Loucy (cell line): ENCODE results near the gene IFI30.

Source experiments
- H2AFZ ChIP-seq: fragments of 200-600 bp; sonication (generic); 2 replicates; pipeline ENCODE4 v1.6.0; 2016; ENCODE audit warnings: antibody characterized with exemption, mild to moderate bottlenecking, low read length, moderate library complexity
- H3F3A ChIP-seq: fragments of 200-600 bp; 2 replicates; pipeline ENCODE4 v1.6.0; 2016; ENCODE audit warnings: antibody characterized with exemption, low read depth, mild to moderate bottlenecking
- H3K27me3 ChIP-seq: fragments of 200-600 bp; sonication (generic); 2 replicates; pipeline ENCODE4 v1.6.1; 2014; ENCODE audit warnings: low read length, mild to moderate bottlenecking; ENCODE audit not compliant: insufficient read depth, poor library complexity, severe bottlenecking
- H3K36me3 ChIP-seq: fragments of 200-600 bp; sonication (generic); 2 replicates; pipeline ENCODE4 v1.6.1; 2016; ENCODE audit warnings: low read length; ENCODE audit not compliant: insufficient read depth
- H3K4me1 ChIP-seq: fragments of 200-600 bp; sonication (generic); 2 replicates; pipeline ENCODE4 v1.5.1; 2014; ENCODE audit warnings: low read length, mild to moderate bottlenecking; ENCODE audit not compliant: insufficient read depth, poor library complexity, severe bottlenecking
- H3K4me2 ChIP-seq: fragments of 200-600 bp; sonication (generic); 2 replicates; pipeline ENCODE4 v1.6.0; 2014; ENCODE audit warnings: antibody characterized with exemption, low read length, low read depth, mild to moderate bottlenecking; ENCODE audit not compliant: poor library complexity, severe bottlenecking
- H3K4me3 ChIP-seq: fragments of 200-600 bp; sonication (generic); 2 replicates; pipeline ENCODE4 v1.5.1; 2014; ENCODE audit warnings: low read length, mild to moderate bottlenecking, mixed read lengths; ENCODE audit not compliant: poor library complexity, severe bottlenecking
- H3K79me2 ChIP-seq: fragments of 200-600 bp; sonication (generic); 2 replicates; pipeline ENCODE4 v1.6.1; 2014; ENCODE audit warnings: low read length; ENCODE audit not compliant: insufficient read depth
- H3K9ac ChIP-seq: fragments of 200-600 bp; sonication (generic); 2 replicates; pipeline ENCODE4 v1.6.0; 2014; ENCODE audit warnings: mild to moderate bottlenecking, low read depth, low read length, moderate library complexity; ENCODE audit not compliant: poor library complexity, severe bottlenecking
- H3K9me2 ChIP-seq: fragments of 200-600 bp; sonication (generic); replicated peaks from 2 replicates; pipeline ENCODE4 v1.6.1; 2016; ENCODE audit warnings: low read depth, low read length, mixed read lengths
- H3K9me3 ChIP-seq: fragments of 200-600 bp; sonication (generic); 2 replicates; pipeline ENCODE4 v1.6.1; 2014; ENCODE audit warnings: mild to moderate bottlenecking, antibody characterized with exemption, low read length, low read depth; ENCODE audit not compliant: insufficient read depth
- H4K20me1 ChIP-seq: fragments of 200-600 bp; sonication (generic); 2 replicates; pipeline ENCODE4 v1.6.0; 2014; ENCODE audit warnings: antibody characterized with exemption, low read length, mild to moderate bottlenecking; ENCODE audit not compliant: insufficient read depth, poor library complexity, severe bottlenecking
- CTCF ChIP-seq: fragments of 200-600 bp; sonication (generic); conservative IDR thresholded peaks from 2 replicates; pipeline ENCODE4 v1.5.1; 2014; ENCODE audit warnings: mild to moderate bottlenecking, antibody characterized with exemption, low read length
- EZH2phosphoT487 ChIP-seq: fragments of 200-600 bp; IDR thresholded peaks from 2 replicates; pipeline ENCODE4 v1.6.1; 2018; ENCODE audit warnings: antibody characterized with exemption, mild to moderate bottlenecking, moderate library complexity, borderline replicate concordance

IFI30 gene

GRCh38 chr19:18197306-18197705 lies 23.7 kb downstream of the IFI30 start:
- Histone ChIP-seq H3K9me3 (no peaks in the 10 kb centered on the region), H2AFZ (no peak overlapping the region), H3K4me3 (no peak overlapping the region), H3K4me2 (no peak overlapping the region), H3K79me2 (peaks cover 12% of the 10 kb centered on the region), H3K27me3 (no peaks in the 10 kb centered on the region), H3K9ac (no peak overlapping the region), H3K36me3 (peaks cover 2% of the 10 kb centered on the region; the same call in 1 of the 2 replicates), H3F3A (0 out of 2 replicates have a peak, but pooled peaks cover under 1% of the 10 kb centered on the region), H3K9me2 (no peaks in the 10 kb centered on the region), H4K20me1 (peaks cover 7% of the 10 kb centered on the region), H3K4me1 (peaks cover 9% of the 10 kb centered on the region)
- TF ChIP-seq EZH2phosphoT487 = no peak

- H3K79me2 ChIP-seq = peaks cover 12% of the 10 kb centered on the region
- H2AFZ ChIP-seq = no peak overlapping the region
- TF ChIP-seq CTCF = no peak
- TF ChIP-seq EZH2phosphoT487 = no peak
- H3K4me3 ChIP-seq = no peak overlapping the region
- H3F3A ChIP-seq = no peaks in the 10 kb centered on the region
- H3K4me1 ChIP-seq = peaks cover 8% of the 10 kb centered on the region
- H3K4me2 ChIP-seq = no peak overlapping the region
- peaks cover 7% of the 10 kb centered on the region for H4K20me1 ChIP-seq
- H3K27me3 ChIP-seq = no peaks in the 10 kb centered on the region
- H3K9ac ChIP-seq = no peak overlapping the region
- H3K36me3 ChIP-seq = peaks cover 2% of the 10 kb centered on the region; the same call in 1 of the 2 replicates
- H3K9me3 ChIP-seq = no peaks in the 10 kb centered on the region
- no peaks in the 10 kb centered on the region for H3K9me2 ChIP-seq
Observed at GRCh38 chr19:18197941-18198340, 24.3 kb downstream of the IFI30 start.

- Histone ChIP-seq H2AFZ (no peak overlapping the region), H3K4me1 (peaks cover 7% of the 10 kb centered on the region), H3K9me2 (no peaks in the 10 kb centered on the region), H3K4me3 (no peak overlapping the region), H3K9me3 (no peaks in the 10 kb centered on the region), H3K36me3 (peaks cover 2% of the 10 kb centered on the region; the same call in 1 of the 2 replicates), H3K4me2 (no peak overlapping the region), H3K79me2 (peaks cover 12% of the 10 kb centered on the region), H4K20me1 (peaks cover 7% of the 10 kb centered on the region), H3K9ac (no peak overlapping the region), H3F3A (no peaks in the 10 kb centered on the region), H3K27me3 (no peaks in the 10 kb centered on the region)
- TF ChIP-seq CTCF (no peak), EZH2phosphoT487 (no peak)
Observed at GRCh38 chr19:18198374-18198773, 24.8 kb downstream of the IFI30 start.

GRCh38 chr19:18202397-18202777 lies 28.8 kb downstream of the IFI30 start:
- H3K9ac ChIP-seq = peak overlapping the region; percentile 57
- no peaks in the 10 kb centered on the region for H3K27me3 ChIP-seq
- H3K4me3 ChIP-seq = peak overlapping the region; percentile 77
- H3F3A ChIP-seq = no peaks in the 10 kb centered on the region
- no peaks in the 10 kb centered on the region; the same call in 1 of the 2 replicates for H3K79me2 ChIP-seq
- H4K20me1 ChIP-seq = no peaks in the 10 kb centered on the region
- no peaks in the 10 kb centered on the region for H3K36me3 ChIP-seq
- no peaks in the 10 kb centered on the region for H3K9me2 ChIP-seq
- TF ChIP-seq CTCF (no peak), EZH2phosphoT487 (no peak)
- no peaks in the 10 kb centered on the region for H3K9me3 ChIP-seq
- peaks cover 12% of the 10 kb centered on the region for H3K4me1 ChIP-seq
- peak overlapping the region; percentile 88 for H3K4me2 ChIP-seq
- no peak overlapping the region; the same call in 1 of the 2 replicates for H2AFZ ChIP-seq
